ENCODE results near the gene GGNBP2.

The GGNBP2 gene

DNA sequence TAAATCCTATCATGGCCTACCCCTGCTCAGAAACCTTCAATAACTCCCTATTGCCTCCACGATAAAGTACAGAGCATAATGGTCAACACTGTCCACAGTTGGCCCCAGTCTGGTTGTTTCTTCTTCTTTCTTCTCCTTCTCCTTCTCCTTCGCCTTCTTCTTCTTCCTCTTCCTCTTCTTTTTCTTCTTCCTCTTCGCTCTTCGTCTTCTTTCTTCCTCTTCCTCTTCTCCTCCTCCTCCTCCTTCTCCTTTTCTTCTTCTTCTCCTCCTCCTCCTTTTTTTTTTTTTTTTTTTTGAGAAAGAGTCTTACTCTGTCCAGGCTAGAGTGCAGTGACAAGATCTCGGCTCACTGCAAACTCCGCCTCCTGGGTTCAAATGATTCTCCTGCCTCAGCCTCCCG is 80.5 kb downstream of the GGNBP2 start:
- Histone ChIP-seq H3K36me3 (ENCODE audit: control insufficient read depth, insufficient read depth, low read length) (no peaks in the 10 kb centered on the region), H3K4me1 (ENCODE audit: control insufficient read depth, insufficient read depth, low read length) (peaks cover 4% of the 10 kb centered on the region), H3K9me3 (ENCODE audit: control insufficient read depth, low read length) (no peaks in the 10 kb centered on the region), H3K4me3 (ENCODE audit: insufficient read depth, low read depth, low read length) (no peak overlapping the region), H3K27ac (ENCODE audit: insufficient read depth, low read depth, low read length, poor library complexity, severe bottlenecking) (no peak overlapping the region), H3K27me3 (ENCODE audit: control insufficient read depth, insufficient read depth, low read length, poor library complexity, severe bottlenecking) (no peaks in the 10 kb centered on the region)
- 88 to 92% methylated on average over 7 of the region's 7 CpGs for WGBS, 2 experiments

DNA sequence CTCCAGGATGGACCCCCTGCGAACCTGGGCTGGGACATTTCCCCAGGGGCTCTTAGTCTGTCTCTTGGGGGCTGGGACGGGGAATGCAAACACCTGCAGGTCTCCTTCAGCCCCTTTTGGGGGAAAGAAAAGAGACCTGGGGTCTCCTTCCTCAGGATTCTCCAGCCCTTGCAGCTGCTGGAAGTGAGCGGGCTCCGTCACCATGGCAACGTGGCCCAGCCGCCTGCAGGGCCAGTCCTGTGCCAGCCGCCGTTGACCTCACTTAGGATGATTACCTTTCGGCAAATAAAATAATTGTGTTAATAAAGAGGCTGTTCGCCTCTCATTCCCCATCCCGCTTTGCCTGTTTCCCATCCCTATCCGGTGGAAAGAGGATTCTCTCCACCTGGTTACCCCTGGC is 82.4 kb downstream of the GGNBP2 start:
- WGBS, 2 experiments = 55 to 58% methylated on average over 12 of the region's 12 CpGs
- no peak overlapping the region for H3K4me3 ChIP-seq (ENCODE audit: insufficient read depth, low read depth, low read length)
- peaks cover 8% of the 10 kb centered on the region for H3K4me1 ChIP-seq (ENCODE audit: control insufficient read depth, insufficient read depth, low read length)
- H3K27me3 ChIP-seq (ENCODE audit: control insufficient read depth, insufficient read depth, low read length, poor library complexity, severe bottlenecking) = peaks cover 4% of the 10 kb centered on the region
- H3K36me3 ChIP-seq (ENCODE audit: control insufficient read depth, insufficient read depth, low read length) = no peaks in the 10 kb centered on the region
- no peaks in the 10 kb centered on the region for H3K9me3 ChIP-seq (ENCODE audit: control insufficient read depth, low read length)
- no peak overlapping the region for H3K27ac ChIP-seq (ENCODE audit: insufficient read depth, low read depth, low read length, poor library complexity, severe bottlenecking)

DNA sequence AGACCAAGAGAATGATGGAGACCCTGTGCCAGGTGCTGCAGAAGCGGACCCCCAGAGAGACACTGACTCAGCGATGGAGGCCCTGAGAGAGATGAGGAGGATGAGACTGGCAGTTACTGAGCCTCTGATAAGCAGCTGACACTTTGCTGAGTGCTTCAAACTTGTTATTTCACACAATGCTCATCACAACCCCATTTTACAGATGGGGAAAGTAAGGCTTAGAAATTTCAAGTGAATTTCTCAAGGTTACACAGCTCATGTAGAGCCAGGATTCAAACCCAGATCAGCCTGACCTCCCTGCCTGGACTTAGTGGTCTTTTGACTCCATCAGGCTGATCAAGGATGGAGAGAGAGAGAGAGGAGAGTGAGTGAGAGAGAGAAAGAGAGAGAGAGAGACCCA is 83.9 kb downstream of the GGNBP2 start:
- Histone ChIP-seq H3K9me3 (ENCODE audit: control insufficient read depth, low read length) (no peaks in the 10 kb centered on the region), H3K36me3 (ENCODE audit: control insufficient read depth, insufficient read depth, low read length) (no peaks in the 10 kb centered on the region), H3K4me1 (ENCODE audit: control insufficient read depth, insufficient read depth, low read length) (peaks cover 20% of the 10 kb centered on the region), H3K4me3 (ENCODE audit: insufficient read depth, low read depth, low read length) (no peak overlapping the region), H3K27ac (ENCODE audit: insufficient read depth, low read depth, low read length, poor library complexity, severe bottlenecking) (no peak overlapping the region), H3K27me3 (ENCODE audit: control insufficient read depth, insufficient read depth, low read length, poor library complexity, severe bottlenecking) (peaks cover 14% of the 10 kb centered on the region)
- WGBS, 2 experiments = 94 to 96% methylated on average over 2 of the region's 2 CpGs

DNA sequence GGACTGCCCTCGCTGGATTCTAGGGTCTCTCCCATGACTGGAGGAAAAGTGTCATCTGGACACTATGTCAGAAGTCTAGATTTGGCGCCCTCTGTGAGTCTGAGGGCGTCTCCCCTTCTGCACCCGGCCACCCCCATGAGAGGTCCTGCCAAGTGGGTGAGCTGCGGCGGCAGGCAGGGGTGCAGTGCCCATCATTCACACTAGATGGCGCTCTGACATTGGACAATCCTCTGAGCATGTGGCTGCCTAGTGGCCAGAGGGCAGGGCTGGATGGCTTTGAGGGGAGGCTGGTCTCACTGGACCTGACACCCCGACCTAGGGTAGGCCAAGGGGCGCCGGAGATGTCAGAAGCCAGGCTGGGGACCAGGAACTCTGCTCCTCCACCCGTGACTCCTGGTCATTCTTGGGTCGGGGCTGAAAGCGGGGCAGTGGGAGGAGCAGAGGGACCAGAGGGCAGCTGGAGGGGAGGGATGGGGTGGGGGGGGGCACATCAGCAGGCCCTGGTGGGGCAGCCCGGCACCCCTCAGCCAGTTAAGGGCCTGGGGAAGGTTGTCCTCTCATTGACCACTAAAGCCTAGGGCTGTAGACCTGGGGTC is 84.6 kb downstream of the GGNBP2 start:
- H3K4me1 ChIP-seq (ENCODE audit: control insufficient read depth, insufficient read depth, low read length) = peaks cover 22% of the 10 kb centered on the region
- H3K27ac ChIP-seq (ENCODE audit: insufficient read depth, low read depth, low read length, poor library complexity, severe bottlenecking) = no peak overlapping the region
- WGBS, 2 experiments = 23 to 25% methylated on average over 14 of the region's 14 CpGs
- H3K27me3 ChIP-seq (ENCODE audit: control insufficient read depth, insufficient read depth, low read length, poor library complexity, severe bottlenecking) = peaks cover 14% of the 10 kb centered on the region
- no peak overlapping the region for H3K4me3 ChIP-seq (ENCODE audit: insufficient read depth, low read depth, low read length)
- H3K9me3 ChIP-seq (ENCODE audit: control insufficient read depth, low read length) = no peaks in the 10 kb centered on the region
- H3K36me3 ChIP-seq (ENCODE audit: control insufficient read depth, insufficient read depth, low read length) = no peaks in the 10 kb centered on the region

DNA sequence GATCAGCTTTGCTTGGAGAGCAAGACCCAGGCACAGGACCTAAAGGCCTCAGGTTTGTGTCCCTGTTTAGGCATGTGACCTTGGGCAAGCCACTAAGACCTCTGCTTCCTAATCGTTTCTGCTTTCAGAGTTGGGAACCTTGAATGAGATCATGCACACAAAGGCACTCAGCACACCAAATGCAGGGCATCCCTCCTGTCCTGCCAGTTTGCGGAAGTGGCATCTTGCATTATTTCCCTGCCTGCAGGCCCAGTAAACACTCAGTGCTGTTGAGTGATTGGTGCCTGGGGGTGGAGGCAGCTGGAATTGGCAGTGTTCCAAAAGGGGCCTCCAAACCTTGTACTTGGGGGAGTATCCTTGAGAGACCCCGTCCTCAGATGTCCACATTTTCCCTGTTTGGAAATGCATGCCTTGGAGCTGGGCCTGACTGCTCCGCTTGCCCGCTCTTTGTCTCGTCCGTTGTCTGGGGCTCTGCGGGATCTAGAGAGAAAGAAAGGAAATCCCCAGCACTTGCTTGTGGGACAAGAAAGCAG is 85.3 kb downstream of the GGNBP2 start:
- Histone ChIP-seq H3K36me3 (ENCODE audit: control insufficient read depth, insufficient read depth, low read length) (no peaks in the 10 kb centered on the region), H3K9me3 (ENCODE audit: control insufficient read depth, low read length) (no peaks in the 10 kb centered on the region), H3K4me3 (ENCODE audit: insufficient read depth, low read depth, low read length) (no peak overlapping the region), H3K4me1 (ENCODE audit: control insufficient read depth, insufficient read depth, low read length) (peaks cover 22% of the 10 kb centered on the region), H3K27me3 (ENCODE audit: control insufficient read depth, insufficient read depth, low read length, poor library complexity, severe bottlenecking) (peaks cover 14% of the 10 kb centered on the region), H3K27ac (ENCODE audit: insufficient read depth, low read depth, low read length, poor library complexity, severe bottlenecking) (no peak overlapping the region)
- WGBS, 2 experiments = 61 to 62% methylated on average over 8 of the region's 8 CpGs

DNA sequence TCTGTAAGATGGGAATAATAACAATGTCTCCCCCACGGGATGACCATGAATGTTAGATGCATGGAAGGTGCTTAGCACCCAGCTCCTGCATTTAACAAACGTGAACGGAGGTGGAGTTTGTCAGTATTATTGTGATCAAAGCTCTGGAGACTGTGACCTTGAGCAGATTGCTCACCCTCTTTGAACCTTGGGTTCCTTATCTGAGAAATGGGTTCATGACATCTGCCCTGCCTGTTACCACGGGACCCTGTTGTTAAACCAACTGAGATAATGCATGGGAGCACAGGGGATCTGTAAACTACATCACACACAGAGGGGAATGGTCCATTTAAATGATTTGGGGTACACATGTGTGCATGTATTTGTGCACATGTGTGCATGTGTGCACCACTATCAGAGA is 86.3 kb downstream of the GGNBP2 start:
- peaks cover 14% of the 10 kb centered on the region for H3K27me3 ChIP-seq (ENCODE audit: control insufficient read depth, insufficient read depth, low read length, poor library complexity, severe bottlenecking)
- peaks cover 22% of the 10 kb centered on the region for H3K4me1 ChIP-seq (ENCODE audit: control insufficient read depth, insufficient read depth, low read length)
- H3K36me3 ChIP-seq (ENCODE audit: control insufficient read depth, insufficient read depth, low read length) = no peaks in the 10 kb centered on the region
- WGBS, 2 experiments = 94 to 95% methylated on average over 4 of the region's 4 CpGs
- H3K27ac ChIP-seq (ENCODE audit: insufficient read depth, low read depth, low read length, poor library complexity, severe bottlenecking) = no peak overlapping the region
- no peak overlapping the region for H3K4me3 ChIP-seq (ENCODE audit: insufficient read depth, low read depth, low read length)
- no peaks in the 10 kb centered on the region for H3K9me3 ChIP-seq (ENCODE audit: control insufficient read depth, low read length)

DNA sequence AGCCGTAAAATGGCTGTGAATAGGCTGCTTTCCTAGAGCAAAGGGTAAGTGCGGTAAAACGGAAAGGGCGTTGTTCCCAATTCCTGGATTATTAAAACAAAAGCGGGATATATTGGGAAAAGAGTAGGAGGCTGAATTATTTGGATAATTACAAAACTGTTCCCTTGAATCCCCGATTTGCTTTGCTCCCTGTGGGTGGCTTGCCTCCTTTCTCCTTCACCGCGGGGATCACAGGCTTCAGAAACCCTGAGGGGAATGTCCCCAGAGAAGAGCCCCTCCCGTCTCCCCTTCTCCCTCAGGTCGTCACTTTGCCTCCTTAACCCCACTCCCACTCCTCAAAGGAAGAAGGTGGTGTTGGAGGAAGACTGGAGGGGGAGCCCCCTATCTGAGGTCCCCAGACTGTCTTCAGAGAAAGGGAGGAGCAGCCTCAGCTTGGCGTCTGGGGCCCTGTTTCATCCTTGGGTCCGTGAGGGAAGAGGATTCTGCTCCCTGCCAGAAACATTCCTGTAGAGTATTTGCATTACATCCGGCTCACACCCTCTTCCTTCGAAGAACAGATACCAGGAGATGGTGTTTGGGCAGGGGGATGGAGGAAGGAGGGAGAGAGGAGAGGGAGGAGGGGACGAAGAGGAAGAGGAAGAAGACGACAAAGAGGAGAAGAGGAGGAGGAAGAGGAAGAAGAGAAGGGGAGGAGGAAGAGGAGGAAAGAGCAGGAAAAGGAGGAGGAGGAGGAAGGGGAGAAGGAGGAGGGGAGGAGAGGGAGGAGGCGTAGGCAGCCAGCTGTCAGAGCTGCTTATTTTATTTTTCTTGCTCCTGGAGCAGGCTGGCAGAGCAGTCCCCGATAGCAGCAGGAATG is 88.4 kb downstream of the GGNBP2 start:
- H3K27ac ChIP-seq (ENCODE audit: insufficient read depth, low read depth, low read length, poor library complexity, severe bottlenecking) = no peak overlapping the region
- no peaks in the 10 kb centered on the region for H3K36me3 ChIP-seq (ENCODE audit: control insufficient read depth, insufficient read depth, low read length)
- H3K27me3 ChIP-seq (ENCODE audit: control insufficient read depth, insufficient read depth, low read length, poor library complexity, severe bottlenecking) = peaks cover 14% of the 10 kb centered on the region
- peaks cover 18% of the 10 kb centered on the region for H3K4me1 ChIP-seq (ENCODE audit: control insufficient read depth, insufficient read depth, low read length)
- H3K4me3 ChIP-seq (ENCODE audit: insufficient read depth, low read depth, low read length) = peak overlapping the region; percentile 4
- no peaks in the 10 kb centered on the region for H3K9me3 ChIP-seq (ENCODE audit: control insufficient read depth, low read length)
- 13 to 14% methylated on average over 16 to 17 of the region's 18 CpGs for WGBS, 2 experiments
